Lower leg skin (tissue), 3 donors: Measurements from ENCODE around the gene CBX3.

ENCODE experiments used
- POLR2A ChIP-seq, 2 donors: fragments of 450-650 bp; IDR thresholded peaks; one replicate each; pipeline ENCODE4 v1.6.1; 2016 to 2017; ENCODE audit warnings: antibody characterized with exemption in 2 of 2, mild to moderate bottlenecking in 1 of 2, moderate library complexity in 1 of 2
- TF ChIP-seq, protein P1 (sequence below), 3 donors: fragments of 450-650 bp; IDR thresholded peaks; one replicate each; pipeline ENCODE4 v1.5.1; 2016; ENCODE audit warnings: antibody characterized with exemption in 3 of 3, mild to moderate bottlenecking in 3 of 3, moderate library complexity in 2 of 3

DNA sequence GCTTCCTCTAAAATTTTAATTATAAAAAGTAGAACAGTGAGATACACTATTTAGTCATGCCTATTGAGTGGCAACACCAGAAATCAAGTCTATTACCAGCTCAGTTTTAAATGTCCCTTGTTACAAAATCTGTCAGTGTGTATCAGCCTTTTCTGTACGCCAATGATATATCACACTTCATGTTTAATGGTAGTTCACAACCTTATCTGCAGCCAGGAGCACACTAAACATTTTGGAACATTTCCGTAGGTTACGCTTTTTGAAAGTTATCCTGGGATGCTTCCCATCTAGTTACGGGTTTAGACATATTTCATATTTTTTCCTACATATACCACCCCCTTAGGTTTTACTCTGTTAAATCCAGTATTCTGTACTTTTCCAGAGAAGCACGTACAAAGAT lies 6.4 kb upstream of the CBX3 start:
- TF ChIP-seq, protein P1, sequence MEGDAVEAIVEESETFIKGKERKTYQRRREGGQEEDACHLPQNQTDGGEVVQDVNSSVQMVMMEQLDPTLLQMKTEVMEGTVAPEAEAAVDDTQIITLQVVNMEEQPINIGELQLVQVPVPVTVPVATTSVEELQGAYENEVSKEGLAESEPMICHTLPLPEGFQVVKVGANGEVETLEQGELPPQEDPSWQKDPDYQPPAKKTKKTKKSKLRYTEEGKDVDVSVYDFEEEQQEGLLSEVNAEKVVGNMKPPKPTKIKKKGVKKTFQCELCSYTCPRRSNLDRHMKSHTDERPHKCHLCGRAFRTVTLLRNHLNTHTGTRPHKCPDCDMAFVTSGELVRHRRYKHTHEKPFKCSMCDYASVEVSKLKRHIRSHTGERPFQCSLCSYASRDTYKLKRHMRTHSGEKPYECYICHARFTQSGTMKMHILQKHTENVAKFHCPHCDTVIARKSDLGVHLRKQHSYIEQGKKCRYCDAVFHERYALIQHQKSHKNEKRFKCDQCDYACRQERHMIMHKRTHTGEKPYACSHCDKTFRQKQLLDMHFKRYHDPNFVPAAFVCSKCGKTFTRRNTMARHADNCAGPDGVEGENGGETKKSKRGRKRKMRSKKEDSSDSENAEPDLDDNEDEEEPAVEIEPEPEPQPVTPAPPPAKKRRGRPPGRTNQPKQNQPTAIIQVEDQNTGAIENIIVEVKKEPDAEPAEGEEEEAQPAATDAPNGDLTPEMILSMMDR (IDR thresholded peaks at IDR 0.05) = no peak
- no peak for TF ChIP-seq POLR2A (IDR thresholded peaks at IDR 0.05)
